ENCODE results near the gene SHLD1. TPM values are rescaled to one million over a fixed set of nuclear protein-coding genes. Genes with fewer than 3 reads are reported as not detected.

The SHLD1 gene
- total RNA-seq, 1 donor from 2014 or later: 4.1 TPM

DNA sequence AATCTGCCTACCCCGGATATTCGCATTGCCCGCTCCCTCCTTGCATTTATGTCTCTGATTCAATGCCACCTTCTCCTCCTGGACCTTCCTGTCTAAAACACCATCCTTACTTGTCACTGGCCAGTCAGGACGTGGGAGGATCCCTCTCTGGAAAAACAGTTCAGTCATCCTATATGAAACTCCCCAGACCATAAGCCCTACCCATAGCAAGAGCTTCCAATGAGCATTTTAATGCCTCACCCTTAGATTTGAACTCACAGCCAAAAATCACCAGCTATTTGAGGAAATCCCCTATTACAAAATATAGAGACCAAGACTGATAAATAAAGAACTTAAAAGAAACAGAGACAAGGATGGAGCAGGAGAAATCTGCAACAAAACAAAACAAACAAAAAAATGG lies 86.4 kb downstream of the SHLD1 start:
- Mint-ChIP-seq H3K36me3 (ENCODE audit: unreplicated experiment) (no peaks in the 10 kb centered on the region), H3K27me3 (ENCODE audit: unreplicated experiment) (peaks cover 2% of the 10 kb centered on the region), H3K9me3 (ENCODE audit: unreplicated experiment) (no peaks in the 10 kb centered on the region), H3K4me3 (ENCODE audit: unreplicated experiment) (no peak overlapping the region), H3K4me1 (ENCODE audit: unreplicated experiment) (peaks cover 16% of the 10 kb centered on the region), H3K27ac (ENCODE audit: unreplicated experiment) (no peak overlapping the region)
- no peak for DNase-seq (ENCODE audit: extremely low spot score, unreplicated experiment)
- TF ChIP-seq, protein P1, sequence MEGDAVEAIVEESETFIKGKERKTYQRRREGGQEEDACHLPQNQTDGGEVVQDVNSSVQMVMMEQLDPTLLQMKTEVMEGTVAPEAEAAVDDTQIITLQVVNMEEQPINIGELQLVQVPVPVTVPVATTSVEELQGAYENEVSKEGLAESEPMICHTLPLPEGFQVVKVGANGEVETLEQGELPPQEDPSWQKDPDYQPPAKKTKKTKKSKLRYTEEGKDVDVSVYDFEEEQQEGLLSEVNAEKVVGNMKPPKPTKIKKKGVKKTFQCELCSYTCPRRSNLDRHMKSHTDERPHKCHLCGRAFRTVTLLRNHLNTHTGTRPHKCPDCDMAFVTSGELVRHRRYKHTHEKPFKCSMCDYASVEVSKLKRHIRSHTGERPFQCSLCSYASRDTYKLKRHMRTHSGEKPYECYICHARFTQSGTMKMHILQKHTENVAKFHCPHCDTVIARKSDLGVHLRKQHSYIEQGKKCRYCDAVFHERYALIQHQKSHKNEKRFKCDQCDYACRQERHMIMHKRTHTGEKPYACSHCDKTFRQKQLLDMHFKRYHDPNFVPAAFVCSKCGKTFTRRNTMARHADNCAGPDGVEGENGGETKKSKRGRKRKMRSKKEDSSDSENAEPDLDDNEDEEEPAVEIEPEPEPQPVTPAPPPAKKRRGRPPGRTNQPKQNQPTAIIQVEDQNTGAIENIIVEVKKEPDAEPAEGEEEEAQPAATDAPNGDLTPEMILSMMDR (IDR thresholded peaks at IDR 0.05): no peak

DNA sequence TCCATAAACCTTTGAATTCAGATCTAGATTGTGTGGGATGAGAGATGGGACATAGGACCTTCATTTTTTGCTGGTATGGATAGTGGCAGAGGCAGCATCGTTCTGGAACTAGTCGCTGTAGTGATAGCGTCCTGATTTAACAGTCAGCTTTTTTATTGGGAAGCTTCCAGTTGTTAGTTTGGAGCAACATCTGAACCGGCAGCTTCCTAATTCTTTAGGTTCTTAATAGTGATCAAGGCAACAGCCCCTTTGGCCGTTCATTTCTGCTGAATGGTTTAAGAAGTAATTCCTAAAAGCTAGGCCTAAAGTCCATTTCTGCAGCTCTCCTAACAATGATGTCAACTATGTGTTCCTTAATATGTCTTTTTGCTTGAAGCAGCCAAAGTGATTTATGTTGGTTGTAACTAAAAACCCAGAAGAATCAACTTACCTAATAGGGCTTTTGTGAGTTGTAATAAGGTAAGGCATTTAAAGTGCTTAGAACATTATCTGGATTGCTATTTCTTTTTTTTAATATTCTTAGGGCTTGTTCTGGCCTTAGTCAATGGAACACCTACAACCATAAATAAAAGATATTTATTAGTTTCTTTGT lies 90.3 kb downstream of the SHLD1 start:
- H3K27ac Mint-ChIP-seq (ENCODE audit: unreplicated experiment): no peak overlapping the region
- H3K27me3 Mint-ChIP-seq (ENCODE audit: unreplicated experiment): no peaks in the 10 kb centered on the region
- no peaks in the 10 kb centered on the region for H3K9me3 Mint-ChIP-seq (ENCODE audit: unreplicated experiment)
- no peak for DNase-seq (ENCODE audit: extremely low spot score, unreplicated experiment)
- H3K36me3 Mint-ChIP-seq (ENCODE audit: unreplicated experiment): no peaks in the 10 kb centered on the region
- H3K4me1 Mint-ChIP-seq (ENCODE audit: unreplicated experiment): peaks cover 22% of the 10 kb centered on the region
- TF ChIP-seq, protein P1 (IDR thresholded peaks at IDR 0.05): no peak
- no peak overlapping the region for H3K4me3 Mint-ChIP-seq (ENCODE audit: unreplicated experiment)

DNA sequence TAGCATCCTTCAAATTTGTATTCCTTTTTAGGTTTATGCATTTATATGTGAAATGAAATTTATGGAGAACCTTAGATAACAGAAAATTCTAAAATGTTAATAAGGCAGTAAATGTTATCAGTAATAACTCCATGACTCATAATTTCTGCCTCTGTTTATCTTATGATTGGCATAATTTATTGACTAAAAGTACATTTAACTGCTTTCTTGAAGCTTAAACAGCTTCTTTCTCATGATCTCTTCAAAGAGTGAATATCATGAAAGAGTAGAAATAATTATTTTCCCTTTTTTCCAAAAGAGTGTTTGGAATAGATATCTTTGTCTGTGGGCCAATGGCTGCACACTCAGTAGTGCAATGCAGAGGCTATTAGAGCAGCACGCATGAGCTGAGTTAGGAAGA lies 91.3 kb downstream of the SHLD1 start:
- Mint-ChIP-seq H3K4me3 (ENCODE audit: unreplicated experiment) (no peak overlapping the region), H3K9me3 (ENCODE audit: unreplicated experiment) (no peaks in the 10 kb centered on the region)

DNA sequence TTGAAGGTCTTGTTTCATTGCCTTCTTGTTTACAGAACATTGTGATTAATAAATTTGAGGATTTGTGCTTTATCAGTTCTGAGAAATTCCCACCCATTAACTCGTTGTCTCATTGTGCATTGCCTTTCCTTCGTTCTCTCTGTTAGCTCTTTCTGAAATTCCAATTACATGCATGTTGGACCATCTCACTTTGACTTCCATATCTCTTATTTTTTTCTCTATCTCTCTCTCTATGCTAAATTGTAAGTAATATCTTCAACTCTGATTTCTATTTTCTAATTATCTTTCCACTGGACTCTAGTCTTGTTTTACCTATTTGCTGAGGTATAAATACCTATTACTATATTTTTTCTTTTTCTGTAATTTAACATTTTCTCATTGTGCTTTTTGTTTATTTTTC lies 92.3 kb downstream of the SHLD1 start:
- Mint-ChIP-seq H3K27ac (ENCODE audit: unreplicated experiment) (no peak overlapping the region), H3K4me1 (ENCODE audit: unreplicated experiment) (peaks cover 21% of the 10 kb centered on the region)

More for the DNA sequence above, 91.3 kb downstream of the SHLD1 start:
- Mint-ChIP-seq H3K4me1 (ENCODE audit: unreplicated experiment) (peaks cover 21% of the 10 kb centered on the region), H3K36me3 (ENCODE audit: unreplicated experiment) (no peaks in the 10 kb centered on the region), H3K27me3 (ENCODE audit: unreplicated experiment) (no peaks in the 10 kb centered on the region), H3K27ac (ENCODE audit: unreplicated experiment) (no peak overlapping the region)
- TF ChIP-seq, protein P1 (IDR thresholded peaks at IDR 0.05): no peak
- DNase-seq (ENCODE audit: extremely low spot score, unreplicated experiment): no peak

DNA sequence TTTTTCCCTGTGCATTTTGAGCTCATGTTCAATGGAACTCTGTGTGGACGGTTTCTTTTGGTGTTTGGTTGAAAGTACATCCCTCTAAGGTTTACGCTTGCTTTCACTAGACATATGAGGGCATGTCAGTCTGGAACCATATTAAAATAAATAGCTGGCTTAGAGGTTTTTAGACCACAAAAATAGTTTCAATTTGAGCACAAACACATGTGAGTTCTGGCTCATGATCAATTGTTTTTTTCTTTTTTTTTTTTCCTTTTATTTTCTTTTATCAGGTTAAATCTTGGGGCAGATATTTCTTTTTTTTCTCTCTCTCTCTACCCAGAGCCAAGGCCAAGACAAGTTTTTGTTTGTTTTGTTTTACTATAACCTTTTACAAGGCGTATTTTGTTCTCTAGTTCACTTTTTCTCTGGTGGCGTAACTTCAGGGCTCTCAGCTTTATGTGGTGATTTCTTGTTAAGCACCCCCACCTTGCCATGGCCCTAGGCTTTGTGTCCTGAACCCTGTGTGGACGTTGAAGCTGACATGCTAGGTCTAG lies 92.9 kb downstream of the SHLD1 start:
- no peak overlapping the region for H3K27ac Mint-ChIP-seq (ENCODE audit: unreplicated experiment)
- H3K4me3 Mint-ChIP-seq (ENCODE audit: unreplicated experiment): no peak overlapping the region
- TF ChIP-seq, protein P1 (IDR thresholded peaks at IDR 0.05): no peak
- H3K4me1 Mint-ChIP-seq (ENCODE audit: unreplicated experiment): peaks cover 21% of the 10 kb centered on the region
- DNase-seq (ENCODE audit: extremely low spot score, unreplicated experiment): no peak
- H3K9me3 Mint-ChIP-seq (ENCODE audit: unreplicated experiment): no peaks in the 10 kb centered on the region
- H3K27me3 Mint-ChIP-seq (ENCODE audit: unreplicated experiment): no peaks in the 10 kb centered on the region
- no peaks in the 10 kb centered on the region for H3K36me3 Mint-ChIP-seq (ENCODE audit: unreplicated experiment)

More for the DNA sequence above, 92.3 kb downstream of the SHLD1 start:
- Mint-ChIP-seq H3K27me3 (ENCODE audit: unreplicated experiment) (no peaks in the 10 kb centered on the region), H3K4me3 (ENCODE audit: unreplicated experiment) (no peak overlapping the region), H3K9me3 (ENCODE audit: unreplicated experiment) (no peaks in the 10 kb centered on the region), H3K36me3 (ENCODE audit: unreplicated experiment) (no peaks in the 10 kb centered on the region)
- no peak for DNase-seq (ENCODE audit: extremely low spot score, unreplicated experiment)
- TF ChIP-seq, protein P1 (IDR thresholded peaks at IDR 0.05): no peak
